Amniotic stem cell (primary cell): ENCODE data around the gene LRRC51.

ENCODE experiments used
- DNase-seq: peaks from one replicate; lab custom pipeline; 2025; lab: John Stamatoyannopoulos, UW

LRRC51 gene

DNA sequence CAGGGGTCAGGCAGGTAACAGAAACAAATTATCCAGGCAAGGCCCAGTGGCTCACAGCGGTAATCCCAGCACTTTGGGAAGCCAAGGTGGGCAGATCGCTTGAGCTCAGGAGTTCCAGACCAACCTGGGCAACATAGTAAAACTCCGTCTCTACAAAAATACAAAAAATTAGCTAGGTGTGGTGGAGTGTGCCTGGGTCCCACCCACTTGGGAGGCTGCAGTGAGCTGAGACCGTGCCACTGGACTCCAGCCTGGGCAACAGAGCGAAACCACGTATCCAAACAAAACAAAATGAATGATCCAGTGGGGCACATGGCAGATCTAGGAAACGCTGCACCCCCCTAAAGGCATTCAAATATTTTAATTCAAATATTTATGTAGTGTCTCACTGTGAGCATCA is 10.2 kb upstream of the LRRC51 start:
- no peak for DNase-seq

DNA sequence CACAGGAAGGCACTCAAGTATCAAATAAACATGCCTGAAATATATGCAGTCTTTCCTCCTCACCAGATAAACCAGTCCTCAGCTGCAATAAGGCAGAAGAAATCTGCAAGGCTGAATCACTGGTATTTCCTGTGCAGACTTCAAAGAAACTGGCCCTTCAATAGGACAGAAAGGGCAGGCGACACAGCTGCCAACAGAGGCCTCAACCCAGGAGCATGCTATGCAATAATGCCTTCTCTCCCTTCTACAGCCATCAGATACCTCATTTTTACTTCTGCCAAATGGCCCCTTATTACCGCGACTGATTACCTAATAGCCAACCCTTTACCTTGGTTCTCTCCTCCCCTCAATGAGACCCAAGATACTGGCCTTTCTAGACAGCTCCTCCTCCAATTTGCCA is 8.3 kb upstream of the LRRC51 start:
- DNase-seq = no peak

DNA sequence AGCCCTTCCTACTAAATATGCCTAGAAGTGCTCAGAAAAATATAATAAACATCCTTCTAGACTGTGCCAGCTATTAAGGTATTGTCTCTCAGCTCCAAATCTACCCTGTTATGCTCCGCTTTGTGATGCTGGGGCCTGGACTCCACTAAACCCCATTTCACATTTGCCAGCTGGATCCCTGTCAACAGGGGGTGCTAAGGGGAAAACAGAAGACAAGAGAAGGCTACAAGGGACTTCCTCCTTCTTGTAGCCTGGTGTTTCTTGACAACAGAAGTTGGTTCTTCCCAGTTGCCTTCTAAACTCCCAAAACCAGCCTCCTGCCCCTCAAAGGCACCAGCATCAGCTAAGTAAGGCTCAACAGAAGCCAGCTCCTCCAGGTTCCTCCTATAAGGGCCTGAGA is 5.5 kb upstream of the LRRC51 start:
- DNase-seq = no peak

DNA sequence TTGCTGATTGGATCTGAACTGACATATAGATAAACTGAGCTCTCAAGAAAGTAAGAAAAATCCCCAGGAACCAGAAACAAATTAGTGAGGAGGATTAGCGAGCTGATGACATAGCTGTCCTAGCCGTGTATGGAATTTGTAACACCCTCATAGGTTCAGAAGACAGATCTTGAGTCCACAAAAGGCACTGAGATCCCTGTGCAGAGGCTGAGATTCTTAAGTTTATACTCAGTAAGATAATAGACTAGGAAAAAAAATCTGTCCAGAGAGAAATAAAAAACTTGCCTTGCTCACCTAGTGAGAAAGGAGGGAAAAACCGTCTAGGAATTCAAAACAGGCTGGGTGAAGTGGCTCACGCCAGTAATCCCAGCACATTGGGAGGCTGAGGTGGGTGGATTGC is 4.9 kb upstream of the LRRC51 start:
- DNase-seq = no peak

DNA sequence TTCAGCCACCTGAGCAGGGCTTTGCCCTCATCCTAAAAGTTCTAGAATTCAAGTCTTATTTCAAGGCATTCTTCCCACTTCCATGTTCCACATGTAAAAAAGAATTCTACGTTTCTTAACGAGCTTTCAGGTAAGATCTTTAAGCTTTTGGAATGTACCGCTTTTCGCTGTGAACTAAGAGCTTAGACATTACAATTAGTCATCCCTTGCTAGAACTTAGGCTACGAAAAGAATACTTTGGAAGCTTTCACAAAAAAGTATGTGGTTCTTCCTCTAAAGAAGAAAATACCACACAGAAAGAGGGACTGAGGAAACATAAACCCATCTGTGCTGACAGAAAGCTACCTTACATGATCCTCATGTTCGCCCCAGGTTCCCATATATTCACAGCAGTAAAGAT is 2.2 kb upstream of the LRRC51 start:
- no peak for DNase-seq

DNA sequence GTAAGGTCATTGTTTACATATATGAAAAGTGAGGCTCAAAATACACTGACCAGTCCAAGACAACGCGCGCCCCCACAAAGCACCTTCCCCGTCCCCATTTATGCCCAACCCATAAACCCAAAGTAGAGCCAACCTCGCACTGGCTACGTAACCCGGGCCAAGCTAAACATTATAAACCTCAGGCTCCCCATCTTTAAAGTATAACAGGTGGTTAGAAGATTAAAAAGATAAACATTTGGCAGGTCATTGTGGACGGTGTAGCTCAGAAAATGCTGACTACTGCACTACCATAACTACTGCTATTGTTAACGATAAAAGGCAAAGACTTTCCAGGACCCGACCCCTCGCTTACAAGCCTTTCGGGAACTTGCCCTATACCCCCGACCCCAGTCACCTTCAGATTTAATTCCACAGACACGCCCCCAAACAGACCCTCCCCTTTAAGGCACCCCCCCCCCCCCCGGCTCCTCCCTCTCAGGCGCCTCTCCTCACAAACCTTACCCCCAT is 778 bp upstream of the LRRC51 start:
- DNase-seq = no peak

DNA sequence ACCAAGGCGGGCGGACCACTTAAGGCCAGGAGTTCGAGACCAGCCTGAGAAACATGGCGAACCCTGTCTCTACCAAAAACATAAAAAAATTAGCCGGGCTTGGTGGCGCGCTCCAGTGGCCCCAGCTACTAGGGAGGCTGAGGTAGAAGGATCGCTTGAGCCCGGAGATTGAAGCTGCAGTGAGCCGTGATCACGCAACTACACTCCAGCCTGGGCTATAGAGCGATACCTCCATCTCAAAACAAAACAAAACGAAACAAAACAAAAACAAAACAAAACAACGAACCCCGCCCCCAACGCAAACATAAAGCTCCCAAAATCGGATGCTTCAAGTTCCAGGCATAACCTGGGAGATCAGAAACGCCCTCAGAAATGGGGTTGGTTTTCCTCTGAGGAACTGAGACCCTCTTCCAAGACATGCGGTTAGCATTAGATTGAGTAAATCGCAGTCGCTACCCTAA is 564 bp downstream of the LRRC51 start:
- DNase-seq = no peak

DNA sequence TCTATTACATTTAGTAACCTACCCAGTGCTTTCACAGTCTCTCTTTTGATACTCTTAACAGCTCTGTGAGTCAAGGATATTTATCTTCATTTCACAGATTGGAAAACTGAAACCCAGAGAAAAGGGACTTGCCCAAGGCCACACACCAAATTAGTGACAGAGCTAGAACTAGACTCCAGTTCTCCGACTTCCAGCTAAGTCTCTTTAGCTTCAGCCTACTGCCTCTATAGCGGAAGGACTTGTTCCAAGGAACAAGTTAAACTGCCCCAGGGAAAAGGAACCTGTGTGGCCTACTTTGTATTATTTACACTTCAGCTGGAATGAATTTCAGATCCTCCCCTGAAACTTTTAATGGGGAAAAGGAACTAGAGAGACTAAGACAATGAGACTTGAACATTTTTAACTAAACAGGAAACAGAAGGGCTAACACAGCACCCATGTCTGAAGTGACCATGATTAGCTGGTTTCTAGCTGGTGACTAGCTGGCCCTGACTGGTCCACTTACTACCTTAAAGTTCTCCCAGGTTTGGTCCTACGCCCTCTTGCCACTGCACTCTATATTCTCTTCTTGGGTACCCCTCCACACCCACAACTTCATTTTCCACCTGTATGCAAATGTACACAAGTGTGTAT is 1.3 kb downstream of the LRRC51 start:
- DNase-seq = no peak

DNA sequence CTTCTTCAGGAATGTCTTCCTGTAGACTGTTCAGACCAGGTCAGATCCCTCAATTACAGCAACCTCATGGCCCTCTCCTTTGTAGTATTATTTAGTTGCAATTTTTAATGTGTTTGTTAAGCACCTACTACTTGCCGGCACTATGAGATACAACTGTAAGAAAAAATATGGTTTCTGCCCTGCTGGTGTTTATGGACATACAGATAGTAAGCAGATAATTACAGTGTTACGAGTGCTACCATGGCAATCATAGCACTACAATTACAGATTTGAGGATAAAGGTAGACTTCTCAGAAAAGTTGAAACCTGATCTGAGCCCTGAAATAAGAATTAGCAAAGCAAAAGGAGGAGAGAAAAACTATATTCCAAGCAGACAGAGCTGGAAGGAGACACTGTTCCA is 2.8 kb downstream of the LRRC51 start:
- no peak for DNase-seq

DNA sequence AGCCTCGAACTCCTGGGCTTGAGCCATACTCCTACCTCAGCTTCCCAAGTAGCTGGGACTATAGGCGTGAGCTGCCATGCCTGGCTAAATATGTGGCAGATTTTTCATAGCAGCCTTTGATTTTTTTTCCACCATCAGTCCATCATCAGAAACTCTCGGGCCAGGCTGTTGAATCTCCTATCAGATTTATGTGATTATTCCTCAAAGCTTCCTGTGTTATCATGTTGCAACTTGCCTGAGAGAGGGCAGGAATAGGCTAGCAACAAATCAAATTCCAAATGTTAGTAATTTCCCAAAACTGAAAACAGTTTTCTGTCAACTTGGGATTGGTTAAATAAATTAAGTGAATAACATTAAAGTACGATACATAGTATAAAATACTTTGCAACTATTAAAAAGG is 3.4 kb downstream of the LRRC51 start:
- no peak for DNase-seq

DNA sequence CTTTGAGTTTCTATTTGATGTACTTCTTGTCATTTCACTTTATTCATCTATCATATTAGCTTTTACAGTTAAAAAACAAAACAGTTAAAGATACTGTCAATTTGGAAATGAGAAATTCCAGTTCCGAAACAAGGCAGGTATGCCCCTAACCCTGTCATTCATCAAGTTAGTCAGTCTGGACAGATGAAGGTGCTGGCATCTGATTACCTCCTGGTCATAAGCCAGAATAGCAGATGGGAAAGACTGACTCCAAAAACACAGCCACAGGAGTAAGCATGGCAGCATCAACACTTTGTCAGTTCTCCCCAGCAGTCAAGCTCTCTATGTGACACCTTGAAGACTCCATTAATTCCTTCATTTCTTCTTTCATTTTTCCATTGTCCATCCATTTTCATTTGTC is 4.3 kb downstream of the LRRC51 start:
- no peak for DNase-seq

DNA sequence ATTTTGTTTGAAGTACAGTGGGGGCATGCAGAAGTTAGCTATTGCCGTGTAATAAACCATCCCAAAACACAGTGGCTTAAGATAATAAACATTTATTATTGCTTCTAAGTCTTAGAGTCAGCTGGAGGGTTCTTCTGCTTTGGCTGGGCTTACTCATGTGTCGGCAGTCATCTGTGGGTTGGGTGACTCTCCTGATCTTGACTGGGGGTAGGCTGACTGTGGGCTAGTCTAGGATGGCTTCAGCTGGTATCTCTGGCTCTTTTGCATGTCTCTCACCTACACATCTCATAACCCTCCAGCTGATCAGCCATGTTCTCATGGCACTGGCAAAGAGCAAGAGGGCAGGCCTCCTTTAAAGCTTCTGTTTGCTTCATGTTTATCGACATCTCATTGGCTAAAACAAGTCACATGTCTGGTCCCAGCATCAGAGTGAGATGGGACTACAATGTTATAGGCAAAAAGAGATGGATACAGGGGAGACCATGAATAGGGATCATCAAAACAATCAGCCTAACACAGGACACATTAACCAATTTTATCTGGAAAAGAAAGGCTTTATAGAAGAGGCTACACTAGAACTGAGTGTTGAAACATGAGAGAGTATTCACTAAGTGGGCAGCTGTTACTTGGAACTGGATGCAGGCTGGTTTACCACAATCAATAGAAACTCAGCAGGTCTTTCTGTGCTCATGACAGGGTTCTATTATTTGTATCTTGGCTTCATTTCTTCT is 5.1 kb downstream of the LRRC51 start:
- no peak for DNase-seq

DNA sequence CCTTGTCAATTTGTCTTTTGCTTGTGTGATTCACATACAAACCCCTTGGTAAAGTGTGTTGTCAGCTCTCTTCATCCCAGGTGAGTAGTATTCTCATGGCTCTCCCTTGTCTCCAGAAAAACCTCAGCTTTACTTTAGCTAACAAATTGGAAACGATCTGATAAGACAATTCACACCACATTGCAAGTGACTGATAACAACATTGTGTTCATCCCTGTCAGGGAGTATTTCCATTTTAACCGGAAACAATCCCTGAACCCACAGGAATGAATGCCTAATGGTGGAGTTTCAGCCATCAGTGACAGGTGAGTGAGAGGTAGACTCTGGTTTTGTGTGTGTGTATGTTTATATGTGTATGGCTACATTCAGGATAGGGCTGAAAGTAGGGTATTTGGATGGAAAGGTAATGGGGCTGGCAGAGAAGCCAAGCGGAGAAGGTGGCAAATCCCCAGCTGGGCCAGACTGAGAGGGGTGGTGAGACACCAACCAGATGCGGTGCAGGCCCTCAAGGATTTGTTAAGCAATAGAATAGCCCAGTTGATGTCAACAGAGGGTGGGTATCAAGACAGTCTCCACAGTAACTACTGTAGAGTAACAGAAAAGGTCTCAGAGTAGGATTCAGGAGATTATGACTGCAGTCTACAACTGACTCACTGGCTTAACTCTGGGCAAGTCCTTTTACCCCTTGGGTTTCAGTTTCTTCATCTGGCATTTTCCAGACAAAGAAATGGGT is 7.6 kb downstream of the LRRC51 start:
- no peak for DNase-seq

DNA sequence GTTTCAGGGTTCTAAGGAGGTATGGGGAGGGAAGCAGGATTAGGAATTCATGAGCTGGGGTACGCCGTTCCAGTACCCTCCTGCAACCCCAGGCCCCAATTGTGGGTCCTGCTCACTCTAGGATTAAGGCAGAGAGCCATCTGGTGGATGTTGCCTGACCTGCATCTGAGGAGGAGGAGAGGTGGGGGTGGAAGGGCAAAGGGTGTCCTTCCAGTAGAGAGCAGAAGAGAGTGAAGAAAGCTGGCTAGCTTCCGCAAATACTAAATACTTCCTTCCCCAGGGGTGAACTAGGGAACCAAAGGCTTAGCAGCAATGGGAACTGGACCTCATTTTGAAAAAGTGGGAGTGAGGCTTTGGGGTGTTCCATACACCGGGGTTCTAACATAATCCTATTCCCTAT is 10.6 kb downstream of the LRRC51 start:
- DNase-seq = peak; percentile 56

DNA sequence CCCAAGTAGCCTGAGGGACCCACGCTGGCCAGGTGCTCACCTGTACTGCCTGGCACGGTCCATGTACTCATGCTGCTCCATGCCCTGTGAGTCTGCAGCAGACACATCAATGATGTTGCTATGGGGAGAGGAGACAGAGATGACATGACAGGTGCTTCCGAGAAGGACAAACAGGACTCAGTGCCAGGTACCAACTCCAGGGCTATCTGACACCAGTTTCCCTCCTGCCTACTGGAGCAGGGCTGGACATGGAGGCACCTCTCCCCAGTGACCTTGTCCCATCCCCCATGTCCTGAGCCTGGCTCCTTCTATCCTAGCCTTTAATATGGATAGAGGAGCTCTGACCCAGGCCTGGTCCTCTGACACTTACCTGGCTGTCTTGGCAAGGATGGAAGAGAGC is 18.1 kb downstream of the LRRC51 start:
- no peak for DNase-seq

DNA sequence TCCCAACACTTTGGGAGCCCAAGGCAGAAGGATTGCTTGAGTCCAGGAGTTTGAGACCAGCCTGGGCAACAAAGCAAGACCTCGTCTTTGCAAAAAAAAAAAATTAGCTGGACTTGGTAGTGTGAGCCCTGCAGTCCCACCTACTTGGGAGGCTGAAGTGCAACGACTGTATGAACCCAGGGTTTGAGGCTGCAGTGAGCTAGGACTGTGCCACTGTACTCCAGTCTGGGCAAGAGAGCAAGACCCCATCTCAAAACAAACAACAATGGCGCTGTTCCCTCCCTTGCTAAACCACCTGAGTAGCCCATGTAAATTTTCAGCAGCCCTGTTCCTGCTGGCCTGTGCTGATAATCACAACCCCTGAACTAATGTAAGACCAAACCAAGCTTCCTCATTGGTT is 19.4 kb downstream of the LRRC51 start:
- DNase-seq = no peak

DNA sequence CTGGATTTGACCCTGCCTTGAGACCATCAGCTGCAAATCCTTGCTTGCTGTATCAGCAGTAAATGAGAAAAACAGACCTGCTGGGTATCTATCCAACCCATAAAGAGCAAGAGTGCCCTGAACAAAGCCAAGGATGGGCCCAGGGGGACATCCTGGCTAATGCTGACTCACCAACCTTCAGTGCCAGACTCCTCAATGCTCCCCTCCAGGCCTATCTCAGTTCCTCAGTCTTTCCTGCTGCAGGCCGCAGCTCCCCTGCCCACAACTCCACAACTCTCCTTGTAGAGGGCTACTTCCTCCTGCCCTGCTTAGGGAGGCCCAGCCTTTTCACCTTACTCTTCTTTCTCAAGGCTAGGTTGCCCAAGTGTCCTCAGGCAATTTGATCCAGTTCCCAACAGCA is 19.8 kb downstream of the LRRC51 start:
- no peak for DNase-seq

DNA sequence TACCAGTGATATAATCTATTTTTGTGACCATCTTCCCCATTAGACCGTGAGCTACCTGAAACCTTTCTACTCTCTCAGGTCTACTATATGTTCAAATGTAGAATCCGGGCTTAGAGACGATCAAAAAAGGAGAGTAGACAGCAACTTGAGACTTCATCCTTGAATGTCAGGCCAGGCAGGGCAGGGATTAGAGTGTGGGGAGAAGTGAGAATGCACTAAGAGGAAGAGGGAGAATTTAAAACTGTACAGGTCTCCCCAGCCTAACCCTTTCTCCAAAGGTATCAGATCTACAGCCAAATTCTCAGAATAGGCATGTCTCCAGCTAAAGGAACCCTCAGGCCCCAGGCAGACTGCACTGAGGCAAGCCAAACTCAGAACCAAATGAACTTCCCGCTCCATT is 21.5 kb downstream of the LRRC51 start:
- no peak for DNase-seq

DNA sequence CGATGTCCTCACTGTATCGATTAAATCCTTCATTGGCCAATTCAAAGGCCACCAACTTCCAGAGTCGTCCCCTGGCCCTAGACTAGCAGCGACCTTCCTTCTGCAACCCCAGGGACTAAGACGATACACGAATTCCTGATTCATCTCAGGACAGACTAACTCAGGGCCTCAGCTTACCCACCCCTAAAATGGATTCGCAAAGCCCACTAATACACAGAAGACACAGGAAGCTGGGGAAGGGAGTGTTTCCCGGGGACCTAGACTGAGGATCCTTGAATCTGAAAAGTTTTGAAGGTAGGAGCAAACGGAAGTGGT is 21.9 kb downstream of the LRRC51 start:
- DNase-seq = no peak

DNA sequence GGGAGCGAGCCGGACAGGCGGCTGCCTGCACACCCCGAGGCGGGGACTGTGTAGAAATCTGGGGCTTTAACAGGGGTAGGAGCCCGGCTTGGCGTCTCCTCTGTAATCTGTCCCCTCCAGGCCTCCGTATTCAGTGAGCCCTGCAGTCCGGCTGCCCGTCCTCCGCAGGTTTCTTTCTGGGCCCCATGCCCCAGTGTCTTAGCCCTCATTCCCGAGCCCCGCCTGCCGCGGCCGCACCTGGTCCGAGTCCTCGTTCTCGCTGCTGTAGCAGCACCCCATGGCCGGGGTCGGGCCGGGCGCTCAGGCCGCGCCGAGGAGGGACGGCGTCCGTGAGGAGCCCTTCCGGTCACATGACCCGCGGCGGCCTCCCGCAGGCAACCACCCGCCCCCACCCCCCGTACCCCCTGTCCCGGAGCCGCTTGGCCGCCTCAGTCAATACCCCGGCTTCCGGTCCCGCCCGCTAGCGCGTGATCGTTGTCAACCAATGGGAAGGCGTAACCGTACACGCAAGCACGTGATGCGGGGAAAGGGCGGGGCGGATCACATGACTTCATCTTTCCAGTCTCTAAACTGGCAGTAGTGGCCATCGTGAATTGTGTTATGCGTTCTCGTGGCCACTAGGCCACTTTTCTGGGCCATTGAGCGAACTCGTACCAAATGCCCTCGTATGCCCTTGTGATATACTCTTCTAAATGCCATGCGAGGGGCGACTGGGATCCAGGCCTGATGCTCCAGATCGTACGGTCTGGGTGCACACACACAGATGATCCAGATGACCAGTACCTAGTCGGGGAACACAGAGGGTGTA is 22.5 kb downstream of the LRRC51 start, which contains the start of gene LAMTOR1:
LAMTOR1 (minus strand) TSS at position 352 of the 808 bp plus-strand sequence; CDS start at position 279, 73 bp downstream.
- DNase-seq = peak; percentile 91

DNA sequence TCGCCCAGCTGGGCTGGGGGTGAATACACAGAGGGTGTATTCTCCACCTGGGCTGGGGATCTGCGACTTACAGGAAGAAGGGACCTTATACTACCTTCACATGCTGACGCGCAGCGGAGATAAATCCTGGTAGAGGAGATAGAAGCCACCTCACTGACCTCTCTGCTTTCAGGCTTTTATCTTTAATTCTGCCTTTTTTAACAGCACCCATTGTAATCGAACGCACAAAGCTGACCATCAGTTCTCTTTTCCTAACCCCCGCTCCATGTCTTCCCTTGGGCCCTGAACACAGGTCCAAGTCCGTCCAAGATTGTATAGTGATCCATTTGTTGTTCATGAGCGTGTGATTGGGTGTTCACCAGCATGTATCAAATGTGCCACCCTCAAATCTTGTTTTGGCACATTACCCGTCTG is 23.1 kb downstream of the LRRC51 start:
- no peak for DNase-seq

DNA sequence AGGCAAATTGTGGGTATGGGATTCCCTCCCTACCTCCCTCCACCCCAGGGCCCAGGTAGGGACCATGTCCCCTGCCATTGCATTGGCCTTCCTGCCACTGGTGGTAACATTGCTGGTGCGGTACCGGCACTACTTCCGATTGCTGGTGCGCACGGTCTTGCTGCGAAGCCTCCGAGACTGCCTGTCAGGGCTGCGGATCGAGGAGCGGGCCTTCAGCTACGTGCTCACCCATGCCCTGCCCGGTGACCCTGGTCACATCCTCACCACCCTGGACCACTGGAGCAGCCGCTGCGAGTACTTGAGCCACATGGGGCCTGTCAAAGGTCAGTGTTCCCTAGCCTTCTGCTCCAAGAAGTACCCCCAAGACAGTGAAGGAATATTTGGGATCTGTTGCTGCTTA is 25.2 kb downstream of the LRRC51 start, which contains the start of gene TOMT:
TOMT (plus strand) TSS at position 37 of the 400 bp plus-strand sequence; CDS start at position 65, 28 bp downstream.
- no peak for DNase-seq
